Measurements from ENCODE around the gene PNMA8A.

DNA sequence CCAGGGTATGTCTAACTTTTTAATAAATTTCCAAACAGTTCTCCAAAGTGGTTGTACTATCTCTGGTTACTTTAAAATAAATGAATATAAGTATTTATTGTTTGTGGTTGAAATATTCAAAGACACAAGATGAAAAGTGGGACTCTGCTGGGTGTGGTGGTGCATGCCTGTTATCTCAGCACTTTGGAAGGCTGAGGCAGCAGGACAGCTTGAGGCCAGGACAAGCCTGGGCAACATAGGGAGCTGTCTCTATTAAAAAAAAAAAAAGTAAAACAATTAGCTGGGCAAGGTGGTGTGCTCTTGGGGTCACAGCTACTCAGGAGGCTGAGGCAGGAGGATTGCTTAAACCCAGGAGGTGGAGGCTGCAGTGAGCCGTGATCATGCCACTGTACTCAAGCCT, 10.4 kb downstream of the PNMA8A start:
- TF ChIP-seq POLR2A (IDR thresholded peaks at IDR 0.05; ENCODE audit: low read length) (no peak), GATA1 (IDR thresholded peaks at IDR 0.05; ENCODE audit: low read depth, low read length) (no peak)

Measured in erythroblast (primary cell).